Measurements from ENCODE around the gene GOLGA6C. TPM values are rescaled to one million over a fixed set of nuclear protein-coding genes. Genes with fewer than 3 reads are reported as not detected.

The GOLGA6C gene
- total RNA-seq, 6 experiments from 2014 or later, result not detected

GRCh38 chr15:75231836-75232235 is 26.3 kb upstream of the GOLGA6C start:
- peaks cover 38% of the 10 kb centered on the region for H3K27me3 Mint-ChIP-seq (ENCODE audit: insufficient read depth)

GRCh38 chr15:75232252-75232813 is 25.8 kb upstream of the GOLGA6C start:
- TF ChIP-seq, protein P1, sequence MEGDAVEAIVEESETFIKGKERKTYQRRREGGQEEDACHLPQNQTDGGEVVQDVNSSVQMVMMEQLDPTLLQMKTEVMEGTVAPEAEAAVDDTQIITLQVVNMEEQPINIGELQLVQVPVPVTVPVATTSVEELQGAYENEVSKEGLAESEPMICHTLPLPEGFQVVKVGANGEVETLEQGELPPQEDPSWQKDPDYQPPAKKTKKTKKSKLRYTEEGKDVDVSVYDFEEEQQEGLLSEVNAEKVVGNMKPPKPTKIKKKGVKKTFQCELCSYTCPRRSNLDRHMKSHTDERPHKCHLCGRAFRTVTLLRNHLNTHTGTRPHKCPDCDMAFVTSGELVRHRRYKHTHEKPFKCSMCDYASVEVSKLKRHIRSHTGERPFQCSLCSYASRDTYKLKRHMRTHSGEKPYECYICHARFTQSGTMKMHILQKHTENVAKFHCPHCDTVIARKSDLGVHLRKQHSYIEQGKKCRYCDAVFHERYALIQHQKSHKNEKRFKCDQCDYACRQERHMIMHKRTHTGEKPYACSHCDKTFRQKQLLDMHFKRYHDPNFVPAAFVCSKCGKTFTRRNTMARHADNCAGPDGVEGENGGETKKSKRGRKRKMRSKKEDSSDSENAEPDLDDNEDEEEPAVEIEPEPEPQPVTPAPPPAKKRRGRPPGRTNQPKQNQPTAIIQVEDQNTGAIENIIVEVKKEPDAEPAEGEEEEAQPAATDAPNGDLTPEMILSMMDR (IDR thresholded peaks at IDR 0.05), result no peak
- H3K4me1 Mint-ChIP-seq (ENCODE audit: low read depth), result peaks cover 6% of the 10 kb centered on the region; the same call in 1 of the 2 replicates
- peaks cover 41% of the 10 kb centered on the region for H3K27me3 Mint-ChIP-seq (ENCODE audit: insufficient read depth)
- H3K9me3 Mint-ChIP-seq, result no peaks in the 10 kb centered on the region
- no peak overlapping the region for H3K27ac Mint-ChIP-seq
- DNase-seq, result no peak
- H3K4me3 Mint-ChIP-seq, result no peak overlapping the region
- H3K36me3 Mint-ChIP-seq (ENCODE audit: low read depth), result no peaks in the 10 kb centered on the region

More at GRCh38 chr15:75231836-75232235, 26.3 kb upstream of the GOLGA6C start:
- no peak overlapping the region for H3K4me3 Mint-ChIP-seq
- no peak overlapping the region for H3K27ac Mint-ChIP-seq
- peaks cover 6% of the 10 kb centered on the region; the same call in 1 of the 2 replicates for H3K4me1 Mint-ChIP-seq (ENCODE audit: low read depth)
- DNase-seq, result no peak
- no peaks in the 10 kb centered on the region for H3K36me3 Mint-ChIP-seq (ENCODE audit: low read depth)
- H3K9me3 Mint-ChIP-seq, result no peaks in the 10 kb centered on the region
- TF ChIP-seq, protein P1 (IDR thresholded peaks at IDR 0.05), result no peak

- H3K27me3 Mint-ChIP-seq (ENCODE audit: insufficient read depth), result peaks cover 37% of the 10 kb centered on the region
- TF ChIP-seq, protein P1 (IDR thresholded peaks at IDR 0.05), result no peak
- no peaks in the 10 kb centered on the region for H3K36me3 Mint-ChIP-seq (ENCODE audit: low read depth)
- H3K4me3 Mint-ChIP-seq, result no peak overlapping the region
- no peak for DNase-seq
- H3K27ac Mint-ChIP-seq, result no peak overlapping the region
- no peaks in the 10 kb centered on the region for H3K9me3 Mint-ChIP-seq
- H3K4me1 Mint-ChIP-seq (ENCODE audit: low read depth), result peaks cover 6% of the 10 kb centered on the region; the same call in 1 of the 2 replicates
Observed at GRCh38 chr15:75232826-75233503, 25.2 kb upstream of the GOLGA6C start.

- TF ChIP-seq, protein P1 (IDR thresholded peaks at IDR 0.05), result no peak
- Mint-ChIP-seq H3K36me3 (ENCODE audit: low read depth) (no peaks in the 10 kb centered on the region), H3K4me3 (no peak overlapping the region), H3K27me3 (ENCODE audit: insufficient read depth) (peaks cover 40% of the 10 kb centered on the region), H3K4me1 (ENCODE audit: low read depth) (peaks cover 6% of the 10 kb centered on the region; the same call in 1 of the 2 replicates), H3K9me3 (no peaks in the 10 kb centered on the region), H3K27ac (no peak overlapping the region)
- DNase-seq, result no peak
Observed at GRCh38 chr15:75233504-75234190, 24.5 kb upstream of the GOLGA6C start.

GRCh38 chr15:75234191-75234810 is 23.8 kb upstream of the GOLGA6C start:
- Mint-ChIP-seq H3K9me3 (no peaks in the 10 kb centered on the region; the same call in 1 of the 2 replicates), H3K27ac (no peak overlapping the region), H3K27me3 (ENCODE audit: insufficient read depth) (peaks cover 37% of the 10 kb centered on the region)

More at GRCh38 chr15:75234191-75234810, 23.8 kb upstream of the GOLGA6C start:
- peaks cover 6% of the 10 kb centered on the region; the same call in 1 of the 2 replicates for H3K4me1 Mint-ChIP-seq (ENCODE audit: low read depth)
- no peak overlapping the region for H3K4me3 Mint-ChIP-seq
- TF ChIP-seq, protein P1 (IDR thresholded peaks at IDR 0.05), result no peak
- DNase-seq, result no peak
- no peaks in the 10 kb centered on the region for H3K36me3 Mint-ChIP-seq (ENCODE audit: low read depth)

Measured in HFFc6 (cell line).